GM18951 (cell line): ENCODE data around the gene PEX16.

ENCODE experiments used
- POLR2A ChIP-seq: IDR thresholded peaks from 4 replicates; pipeline ENCODE4 v1.6.1; 2011; ENCODE audit warnings: mild to moderate bottlenecking; ENCODE audit not compliant: insufficient read length, insufficient read depth; ENCODE audit errors: extremely low read depth
- in situ Hi-C: fragments of 300-500 bp; cut with MboI; formaldehyde crosslinking; loops from one replicate; pipeline ENCODE4 v1.12.0; 2022; ENCODE audit warnings: low sequenced_read_pairs, mixed read lengths, inconsistent platforms; ENCODE audit not compliant: unreplicated experiment

Gene PEX16

GRCh38 chr11:45894555-45895247 is 23.0 kb downstream of the PEX16 start:
- in situ Hi-C loops = no loop called here
- TF ChIP-seq POLR2A = no peak

GRCh38 chr11:45892856-45893255 is 24.8 kb downstream of the PEX16 start:
- no peak for TF ChIP-seq POLR2A
- in situ Hi-C loops = no loop called here

GRCh38 chr11:45890886-45891550 is 26.7 kb downstream of the PEX16 start:
- TF ChIP-seq POLR2A = no peak
- in situ Hi-C loops = no loop called here

- in situ Hi-C loops = no loop called here
- no peak for TF ChIP-seq POLR2A
These were observed 27.7 kb downstream of the PEX16 start for GRCh38 chr11:45889966-45890365.

GRCh38 chr11:45889555-45889954 is 28.1 kb downstream of the PEX16 start:
- no peak for TF ChIP-seq POLR2A
- in situ Hi-C loops = no loop called here

GRCh38 chr11:45887587-45887986 is 30.1 kb downstream of the PEX16 start:
- no peak for TF ChIP-seq POLR2A
- in situ Hi-C loops = no loop called here

GRCh38 chr11:45886816-45887520 is 30.7 kb downstream of the PEX16 start:
- in situ Hi-C loops = no loop called here
- TF ChIP-seq POLR2A = no peak

- no peak for TF ChIP-seq POLR2A
- in situ Hi-C loops = no loop called here
These were observed 31.6 kb downstream of the PEX16 start for GRCh38 chr11:45885921-45886721.

- TF ChIP-seq POLR2A = no peak
- in situ Hi-C loops = no loop called here
These were observed 32.3 kb downstream of the PEX16 start, which contains the start of gene MAPK8IP1 for GRCh38 chr11:45885274-45885920. TSS of gene MAPK8IP1 (plus strand) at chr11:45885651. CDS start at chr11:45885821, 170 bp downstream.

GRCh38 chr11:45884596-45885185 is 33.0 kb downstream of the PEX16 start:
- in situ Hi-C loops = no loop called here
- TF ChIP-seq POLR2A = no peak

- no peak for TF ChIP-seq POLR2A
- in situ Hi-C loops = no loop called here
These were observed 35.8 kb downstream of the PEX16 start for GRCh38 chr11:45881708-45882368.
